ENCODE data around the gene IL6ST.

The IL6ST gene

DNA sequence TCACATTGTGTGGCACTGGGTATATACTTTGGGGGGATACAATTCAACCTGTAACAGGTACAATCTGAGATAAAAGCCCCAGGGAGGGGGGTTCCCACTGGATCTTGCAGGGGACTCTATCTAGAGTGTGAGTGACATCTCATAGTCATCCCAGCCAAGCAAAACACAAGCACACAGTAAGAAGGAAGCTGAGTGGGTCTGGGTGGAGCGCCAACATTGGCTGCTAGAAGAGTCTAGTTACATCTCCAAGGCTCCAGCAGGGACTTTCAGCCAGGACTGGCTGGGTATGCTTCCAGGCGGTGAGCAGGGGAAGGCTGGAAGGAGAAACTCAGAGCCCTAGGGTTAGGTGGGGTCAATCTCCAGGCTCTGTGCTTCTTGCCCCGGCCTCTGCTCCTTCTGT lies 90.6 kb downstream of the IL6ST start:
- DNase-seq: no peak
- H3K27ac ChIP-seq: no peak overlapping the region
- H3K36me3 ChIP-seq: no peaks in the 10 kb centered on the region
- no peaks in the 10 kb centered on the region for H3K27me3 ChIP-seq (ENCODE audit: insufficient read depth, low read depth, severe bottlenecking)
- no peak overlapping the region for H3K4me3 ChIP-seq (ENCODE audit: low read depth, low read length)
- TF ChIP-seq, protein P1, sequence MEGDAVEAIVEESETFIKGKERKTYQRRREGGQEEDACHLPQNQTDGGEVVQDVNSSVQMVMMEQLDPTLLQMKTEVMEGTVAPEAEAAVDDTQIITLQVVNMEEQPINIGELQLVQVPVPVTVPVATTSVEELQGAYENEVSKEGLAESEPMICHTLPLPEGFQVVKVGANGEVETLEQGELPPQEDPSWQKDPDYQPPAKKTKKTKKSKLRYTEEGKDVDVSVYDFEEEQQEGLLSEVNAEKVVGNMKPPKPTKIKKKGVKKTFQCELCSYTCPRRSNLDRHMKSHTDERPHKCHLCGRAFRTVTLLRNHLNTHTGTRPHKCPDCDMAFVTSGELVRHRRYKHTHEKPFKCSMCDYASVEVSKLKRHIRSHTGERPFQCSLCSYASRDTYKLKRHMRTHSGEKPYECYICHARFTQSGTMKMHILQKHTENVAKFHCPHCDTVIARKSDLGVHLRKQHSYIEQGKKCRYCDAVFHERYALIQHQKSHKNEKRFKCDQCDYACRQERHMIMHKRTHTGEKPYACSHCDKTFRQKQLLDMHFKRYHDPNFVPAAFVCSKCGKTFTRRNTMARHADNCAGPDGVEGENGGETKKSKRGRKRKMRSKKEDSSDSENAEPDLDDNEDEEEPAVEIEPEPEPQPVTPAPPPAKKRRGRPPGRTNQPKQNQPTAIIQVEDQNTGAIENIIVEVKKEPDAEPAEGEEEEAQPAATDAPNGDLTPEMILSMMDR (IDR thresholded peaks at IDR 0.05; ENCODE audit: low read depth, low read length): no peak
- no peaks in the 10 kb centered on the region for H3K9me3 ChIP-seq (ENCODE audit: severe bottlenecking)

DNA sequence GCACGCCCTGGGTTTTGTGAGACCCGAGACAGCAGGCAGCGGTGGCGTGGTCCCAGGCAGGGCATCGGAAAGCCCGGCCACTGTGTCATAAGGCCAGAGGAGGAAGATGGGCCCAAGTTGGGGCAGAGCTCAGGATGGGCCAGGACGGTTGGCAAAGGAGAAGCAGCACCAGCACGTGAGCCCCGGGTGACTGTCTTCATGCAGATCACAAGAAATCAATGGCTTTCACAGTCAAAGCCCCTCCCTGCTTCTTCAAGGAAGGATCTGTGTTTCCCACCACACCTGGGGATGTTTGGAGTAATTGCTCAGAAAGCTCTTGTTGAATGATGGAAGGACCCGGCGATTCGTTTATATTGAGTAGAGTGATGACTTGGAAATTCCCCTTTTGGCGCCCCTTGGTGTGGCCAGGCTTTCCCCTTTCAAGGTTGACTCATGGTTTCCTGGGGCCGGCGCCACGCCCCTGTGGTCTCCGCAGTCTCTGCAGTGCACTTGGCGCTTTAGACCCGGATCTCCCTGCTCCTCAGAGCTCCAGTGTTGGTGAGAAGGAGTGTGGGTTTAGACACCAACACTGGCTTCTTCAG lies 91.6 kb downstream of the IL6ST start:
- H3K9me3 ChIP-seq (ENCODE audit: severe bottlenecking): no peaks in the 10 kb centered on the region
- H3K27me3 ChIP-seq (ENCODE audit: insufficient read depth, low read depth, severe bottlenecking): no peaks in the 10 kb centered on the region
- no peak overlapping the region for H3K4me3 ChIP-seq (ENCODE audit: low read depth, low read length)
- DNase-seq: no peak
- no peak overlapping the region for H3K27ac ChIP-seq
- no peaks in the 10 kb centered on the region for H3K36me3 ChIP-seq
- TF ChIP-seq, protein P1 (IDR thresholded peaks at IDR 0.05; ENCODE audit: low read depth, low read length): no peak

DNA sequence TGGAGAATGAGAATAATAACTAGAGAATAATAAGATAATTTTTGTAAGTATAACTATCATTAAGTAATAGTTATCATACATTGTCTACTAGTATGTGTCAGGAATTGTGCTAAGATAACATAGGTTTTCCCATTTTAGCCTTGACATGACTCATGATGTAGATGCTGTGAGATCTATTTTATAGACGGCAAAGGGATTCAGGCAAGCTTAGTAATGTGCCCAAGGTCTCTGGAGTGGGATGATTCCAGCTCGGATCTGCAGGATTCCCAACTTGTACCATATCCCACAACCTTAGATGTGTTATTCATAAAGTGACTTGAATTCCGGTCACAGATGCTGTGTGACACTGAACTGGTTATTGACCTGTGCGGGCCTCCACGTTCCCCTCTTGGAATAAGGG lies 92.1 kb downstream of the IL6ST start:
- no peak overlapping the region for H3K27ac ChIP-seq
- H3K36me3 ChIP-seq: no peaks in the 10 kb centered on the region
- no peak for DNase-seq
- no peaks in the 10 kb centered on the region for H3K9me3 ChIP-seq (ENCODE audit: severe bottlenecking)
- no peaks in the 10 kb centered on the region for H3K27me3 ChIP-seq (ENCODE audit: insufficient read depth, low read depth, severe bottlenecking)
- TF ChIP-seq, protein P1 (IDR thresholded peaks at IDR 0.05; ENCODE audit: low read depth, low read length): no peak
- no peak overlapping the region for H3K4me3 ChIP-seq (ENCODE audit: low read depth, low read length)

DNA sequence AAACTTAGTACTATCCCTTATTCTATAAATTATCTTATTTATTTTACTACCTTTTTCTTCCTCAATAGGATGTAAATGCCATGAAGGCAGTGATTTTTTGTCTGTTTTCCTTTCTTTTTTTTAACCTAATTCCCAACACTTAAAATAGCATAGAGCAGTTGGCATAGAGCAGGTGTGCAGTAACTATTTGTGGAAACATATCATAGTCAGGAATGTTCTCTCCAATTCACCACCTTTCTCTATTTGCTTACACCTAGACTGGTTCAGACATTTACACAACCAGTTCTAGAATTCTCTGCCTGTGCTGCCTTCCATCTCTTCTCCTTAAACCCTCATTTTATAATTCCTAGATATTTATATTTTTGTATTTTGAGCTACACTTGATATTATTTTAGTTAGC lies 94.0 kb downstream of the IL6ST start:
- Histone ChIP-seq H3K4me3 (ENCODE audit: low read depth, low read length) (no peak overlapping the region), H3K9me3 (ENCODE audit: severe bottlenecking) (no peaks in the 10 kb centered on the region), H3K27me3 (ENCODE audit: insufficient read depth, low read depth, severe bottlenecking) (no peaks in the 10 kb centered on the region), H3K36me3 (no peaks in the 10 kb centered on the region), H3K27ac (no peak overlapping the region)
- TF ChIP-seq, protein P1 (IDR thresholded peaks at IDR 0.05; ENCODE audit: low read depth, low read length): no peak
- DNase-seq: no peak

DNA sequence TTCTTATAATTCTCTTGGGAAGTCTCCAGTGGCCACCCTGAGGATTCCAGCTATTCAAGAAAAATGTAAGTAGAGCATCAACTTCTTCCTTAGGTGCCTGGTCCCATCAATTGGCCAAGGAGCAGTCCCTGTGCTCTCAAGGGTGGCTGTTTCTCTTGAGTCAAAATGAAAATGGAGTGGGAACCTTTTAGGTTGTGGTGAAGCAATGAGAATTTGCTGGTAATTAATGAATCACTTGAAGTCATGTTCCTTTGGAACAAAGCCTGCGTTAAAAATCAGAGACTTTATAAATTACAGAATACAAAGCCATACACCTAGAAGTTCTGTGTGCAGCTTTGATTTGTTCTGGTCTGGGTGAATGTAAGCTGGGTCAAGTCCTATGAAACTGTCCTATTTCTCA lies 94.7 kb downstream of the IL6ST start:
- TF ChIP-seq, protein P1 (IDR thresholded peaks at IDR 0.05; ENCODE audit: low read depth, low read length): no peak
- H3K27me3 ChIP-seq (ENCODE audit: insufficient read depth, low read depth, severe bottlenecking): no peaks in the 10 kb centered on the region
- H3K27ac ChIP-seq: no peak overlapping the region
- H3K36me3 ChIP-seq: no peaks in the 10 kb centered on the region
- H3K4me3 ChIP-seq (ENCODE audit: low read depth, low read length): no peak overlapping the region
- no peak for DNase-seq
- no peaks in the 10 kb centered on the region for H3K9me3 ChIP-seq (ENCODE audit: severe bottlenecking)

DNA sequence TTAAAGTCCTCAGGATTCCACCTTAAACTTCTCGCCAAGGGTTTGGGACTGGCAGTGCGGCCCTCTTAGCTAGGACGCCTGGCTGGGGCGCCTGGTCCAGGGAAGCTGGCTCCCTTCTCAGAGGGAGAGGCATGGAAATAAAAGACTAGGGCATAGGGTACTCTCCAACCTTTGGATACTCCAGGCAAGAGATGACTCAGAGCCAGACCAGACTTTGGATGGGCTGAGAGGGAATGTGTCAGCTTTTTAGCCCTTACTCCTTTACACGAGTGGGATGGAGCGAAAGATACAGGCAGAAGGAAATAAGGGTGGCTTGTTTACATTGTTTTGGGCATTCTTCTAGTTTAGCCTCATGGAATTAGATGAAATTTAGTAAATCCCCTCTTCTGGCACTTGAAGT lies 95.4 kb downstream of the IL6ST start:
- Histone ChIP-seq H3K4me3 (ENCODE audit: low read depth, low read length) (no peak overlapping the region), H3K9me3 (ENCODE audit: severe bottlenecking) (no peaks in the 10 kb centered on the region), H3K27me3 (ENCODE audit: insufficient read depth, low read depth, severe bottlenecking) (no peaks in the 10 kb centered on the region), H3K27ac (no peak overlapping the region), H3K36me3 (no peaks in the 10 kb centered on the region)
- no peak for DNase-seq
- TF ChIP-seq, protein P1 (IDR thresholded peaks at IDR 0.05; ENCODE audit: low read depth, low read length): no peak

Data from WERI-Rb-1 (cell line).